Endothelial cell of umbilical vein (primary cell): ENCODE data around the gene NAP1L5. TPM values are rescaled to one million over a fixed set of nuclear protein-coding genes. Genes with fewer than 3 reads are reported as not detected.

Experiments used
- BruUV-seq: library from RNA; stranded (reverse); fragments of 400-500 nt; replicated peaks from 2 replicates; lab custom pipeline; 2021; lab: Mats Ljungman, UMichigan
- CTCF ChIA-PET: fragments of 300-600, 350-600 bp; sonication (Branson Sonifier 250); formaldehyde crosslinking; loops from one replicate; lab custom pipeline; 2021; ENCODE audit warnings: antibody characterized with exemption, inconsistent platforms; lab: Charles Lee
- POLR2A ChIA-PET: fragments of 300-600, 350-600 bp; sonication (Branson Sonifier 250); formaldehyde crosslinking; loops from one replicate; lab custom pipeline; 2021; ENCODE audit warnings: antibody characterized with exemption, inconsistent platforms; lab: Charles Lee
- DNase-seq: peaks from one replicate; pipeline ENCODE4 v3.0.0-alpha.2; 2011; ENCODE audit warnings: low read depth, low spot score
- FAIRE-seq: peaks from 2 replicates; lab custom pipeline; 2011; peaks lifted over from hg19 to GRCh38; lab: Jason Lieb, UNC
- H2AFZ ChIP-seq: 2 replicates; pipeline ENCODE4 v1.6.0; 2012; ENCODE audit warnings: low read depth, low read length, control low read depth, inconsistent platforms
- H3K27ac ChIP-seq: 2 replicates; pipeline ENCODE4 v1.5.1; 2011; ENCODE audit warnings: low read depth, mild to moderate bottlenecking, control low read depth, low read length, moderate library complexity; ENCODE audit not compliant: insufficient read depth
- H3K27me3 ChIP-seq, 2 experiments: 2 replicates each; pipeline versions ENCODE4 v1.6.0 to v1.6.1; 2011; ENCODE audit warnings: low read length in 2 of 2, mixed read lengths in 1 of 2; ENCODE audit not compliant: control insufficient read depth in 2 of 2, insufficient read depth in 2 of 2
- H3K36me3 ChIP-seq, 2 experiments: 2 replicates in 1 of 2; 3 replicates in 1 of 2; pipeline ENCODE4 v1.5.1; 2011; ENCODE audit warnings: low read length in 2 of 2, mild to moderate bottlenecking in 1 of 2, moderate library complexity in 1 of 2; ENCODE audit not compliant: control insufficient read depth in 2 of 2, insufficient read depth in 2 of 2; ENCODE audit errors: extremely low read depth in 1 of 2
- H3K4me1 ChIP-seq: 3 replicates; pipeline ENCODE4 v1.5.1; 2011; ENCODE audit warnings: mild to moderate bottlenecking, low read length; ENCODE audit not compliant: control insufficient read depth, insufficient read depth; ENCODE audit errors: extremely low read depth
- H3K4me2 ChIP-seq: 2 replicates; pipeline ENCODE4 v1.6.1; 2011; ENCODE audit warnings: low read length, control low read depth, mixed read lengths; ENCODE audit not compliant: insufficient read depth
- H3K4me3 ChIP-seq, 3 experiments: fragments of 200-600 bp in 1 of 3; sonication (generic), shearing (Covaris generic) in 1 of 3; replicated peaks in 1 of 3; 2 replicates each; pipeline ENCODE4 v1.5.1; 2011 to 2016; ENCODE audit warnings: control low read depth in 3 of 3, low read length in 3 of 3, mild to moderate bottlenecking in 2 of 3, inconsistent platforms in 1 of 3, low read depth in 1 of 3, moderate library complexity in 1 of 3; ENCODE audit not compliant: insufficient read depth in 1 of 3
- H3K79me2 ChIP-seq: 2 replicates; pipeline ENCODE4 v1.6.0; 2012; ENCODE audit warnings: low read length, inconsistent platforms; ENCODE audit not compliant: control insufficient read depth, insufficient read depth
- H3K9ac ChIP-seq: replicated peaks from 2 replicates; pipeline ENCODE3; 2011; ENCODE audit warnings: low read length, control low read depth; ENCODE audit not compliant: insufficient read depth; ENCODE audit errors: extremely low read depth
- H3K9me1 ChIP-seq: replicated peaks from 3 replicates; pipeline ENCODE4 v1.6.0; 2011; ENCODE audit warnings: mild to moderate bottlenecking, low read length; ENCODE audit not compliant: control insufficient read depth, insufficient read depth; ENCODE audit errors: extremely low read depth
- H3K9me3 ChIP-seq: replicated peaks from 2 replicates; pipeline ENCODE4 v1.5.1; 2012; ENCODE audit warnings: low read length, inconsistent platforms; ENCODE audit not compliant: control insufficient read depth, insufficient read depth
- H4K20me1 ChIP-seq: replicated peaks from 2 replicates; pipeline ENCODE3; 2011; ENCODE audit warnings: mild to moderate bottlenecking, low read length; ENCODE audit not compliant: control insufficient read depth, insufficient read depth; ENCODE audit errors: extremely low read depth
- CTCF ChIP-seq, 2 donors: IDR thresholded peaks; 1 replicate in 1 of 2; 2 replicates in 1 of 2; pipeline ENCODE4 v1.5.1; 2011; ENCODE audit warnings: low read length in 2 of 2, mild to moderate bottlenecking in 2 of 2, moderate library complexity in 2 of 2, control low read depth in 1 of 2, inconsistent platforms in 1 of 2, low read depth in 1 of 2; ENCODE audit not compliant: insufficient read depth in 1 of 2; ENCODE audit errors: extremely low read depth in 1 of 2
- EZH2 ChIP-seq: IDR thresholded peaks from 2 replicates; pipeline ENCODE4 v1.6.1; 2012; ENCODE audit warnings: borderline replicate concordance, low read depth, mild to moderate bottlenecking, moderate library complexity, low read length, inconsistent platforms; ENCODE audit not compliant: severe bottlenecking
- FOS ChIP-seq: IDR thresholded peaks from 2 replicates; pipeline ENCODE4 v1.6.1; 2011; ENCODE audit warnings: mild to moderate bottlenecking, low read length, moderate library complexity, borderline replicate concordance; ENCODE audit not compliant: insufficient read depth
- GATA2 ChIP-seq: IDR thresholded peaks from 2 replicates; pipeline ENCODE4 v1.7.0; 2011; ENCODE audit warnings: low read depth, mild to moderate bottlenecking, moderate library complexity, mixed read lengths, low read length; ENCODE audit not compliant: insufficient read length, insufficient read depth
- MAX ChIP-seq: IDR thresholded peaks from 2 replicates; pipeline ENCODE4 v1.6.1; 2011; ENCODE audit not compliant: insufficient read depth, insufficient read length
- POLR2AphosphoS5 ChIP-seq: IDR thresholded peaks from 2 replicates; pipeline ENCODE4 v1.6.1; 2012; ENCODE audit warnings: low read depth, mild to moderate bottlenecking, control low read depth, low read length, moderate library complexity; ENCODE audit not compliant: insufficient read depth
- dilution Hi-C: fragments of 300-500 bp; cut with MboI; formaldehyde crosslinking; loops from one replicate; pipeline ENCODE4 v1.15.0; 2019; ENCODE audit warnings: low sequenced_read_pairs; ENCODE audit not compliant: extremely low pct_ligation_motif_present
- intact Hi-C: fragments of 100-400 bp; cut with micrococcal nuclease; formaldehyde crosslinking; loops from one replicate; pipeline ENCODE4 v1.10.0; 2022
- polyA plus RNA-seq, 4 experiments: library from polyadenylated mRNA; depleted of rRNA in 3 of 4; stranded (reverse) in 3 of 4; unstranded in 1 of 4; fragments of >200 nt; gene quantifications; 2 replicates each; pipeline versions ENCODE4 v1.2.1 to v1.2.3, GENCODE V29; 2011 to 2012; ENCODE audit warnings: missing spikeins in 1 of 4
- total RNA-seq: library from RNA; stranded (reverse); gene quantifications from 2 replicates; pipeline ENCODE4 v1.2.3, GENCODE V29; 2021

The NAP1L5 gene
- total and polyA plus RNA-seq, 2 donors (not counting 3 experiments of a cell fraction or from before 2014, with no cell fraction given), result 3.4 to 6.1 TPM

- H2AFZ ChIP-seq, result no peak overlapping the region
- H3K36me3 ChIP-seq, result no peaks in the 10 kb centered on the region
- CTCF ChIA-PET, result interaction anchor here (1.1 to 1.8 kb wide), 3 partner anchors 53 to 198 kb away, joined by 3 to 6 read pairs (median 3); no protein-coding TSS in a partner anchor
- no peak overlapping the region for H3K9ac ChIP-seq
- no peaks in the 10 kb centered on the region for H3K4me1 ChIP-seq
- intact Hi-C loops, result no loop called here
- H4K20me1 ChIP-seq, result no peaks in the 10 kb centered on the region
- TF ChIP-seq MAX (no peak), FOS (no peak), CTCF (IDR thresholded peaks at IDR 0.05; ENCODE audit: extremely low read depth in 1 of 2, insufficient read depth in 1 of 2, low read depth in 1 of 2, low read length in 2 of 2) (no peak), EZH2 (no peak), GATA2 (no peak), POLR2AphosphoS5 (no peak)
- H3K27me3 ChIP-seq, result no peaks in the 10 kb centered on the region
- no peaks in the 10 kb centered on the region for H3K79me2 ChIP-seq
- FAIRE-seq, result no peak
- POLR2A ChIA-PET, result no interaction called here
- H3K9me3 ChIP-seq, result no peaks in the 10 kb centered on the region
- dilution Hi-C loops, result no loop called here
- no peaks in the 10 kb centered on the region for H3K9me1 ChIP-seq
- H3K4me2 ChIP-seq, result no peak overlapping the region
- no TSS peak for BruUV-seq
- no peak overlapping the region for H3K4me3 ChIP-seq
- peak; percentile 31 for DNase-seq
- H3K27ac ChIP-seq, result no peak overlapping the region
Observed at GRCh38 chr4:88737307-88737941, 39.8 kb upstream of the NAP1L5 start.
